ENCODE measurements around the gene NR2E3.

Gene NR2E3

DNA sequence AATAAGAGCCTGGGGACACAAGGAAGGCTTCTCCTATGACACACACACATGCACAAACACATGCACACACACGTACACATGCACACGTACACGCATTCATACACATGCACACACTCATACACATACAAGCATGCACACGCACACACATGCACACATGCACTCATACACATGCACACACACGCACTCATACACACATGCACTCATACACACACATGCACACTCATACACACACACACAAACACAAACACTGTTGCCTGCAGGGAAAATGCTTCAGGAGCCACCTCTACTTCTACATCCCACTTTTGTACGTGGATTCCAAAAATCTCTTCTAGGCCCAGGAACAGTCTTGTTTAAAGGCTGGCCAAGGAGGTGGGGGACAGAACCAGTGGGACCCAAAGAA, 20.7 kb upstream of the NR2E3 start:
- H3K4me3 ChIP-seq (ENCODE audit: low read depth, low read length), result no peak overlapping the region
- in situ Hi-C loops (cut with HindIII; ENCODE audit: low sequenced_read_pairs), result no loop called here
- no peak for DNase-seq (ENCODE audit: low read depth)
- TF ChIP-seq, protein P1, sequence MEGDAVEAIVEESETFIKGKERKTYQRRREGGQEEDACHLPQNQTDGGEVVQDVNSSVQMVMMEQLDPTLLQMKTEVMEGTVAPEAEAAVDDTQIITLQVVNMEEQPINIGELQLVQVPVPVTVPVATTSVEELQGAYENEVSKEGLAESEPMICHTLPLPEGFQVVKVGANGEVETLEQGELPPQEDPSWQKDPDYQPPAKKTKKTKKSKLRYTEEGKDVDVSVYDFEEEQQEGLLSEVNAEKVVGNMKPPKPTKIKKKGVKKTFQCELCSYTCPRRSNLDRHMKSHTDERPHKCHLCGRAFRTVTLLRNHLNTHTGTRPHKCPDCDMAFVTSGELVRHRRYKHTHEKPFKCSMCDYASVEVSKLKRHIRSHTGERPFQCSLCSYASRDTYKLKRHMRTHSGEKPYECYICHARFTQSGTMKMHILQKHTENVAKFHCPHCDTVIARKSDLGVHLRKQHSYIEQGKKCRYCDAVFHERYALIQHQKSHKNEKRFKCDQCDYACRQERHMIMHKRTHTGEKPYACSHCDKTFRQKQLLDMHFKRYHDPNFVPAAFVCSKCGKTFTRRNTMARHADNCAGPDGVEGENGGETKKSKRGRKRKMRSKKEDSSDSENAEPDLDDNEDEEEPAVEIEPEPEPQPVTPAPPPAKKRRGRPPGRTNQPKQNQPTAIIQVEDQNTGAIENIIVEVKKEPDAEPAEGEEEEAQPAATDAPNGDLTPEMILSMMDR (IDR thresholded peaks at IDR 0.05; ENCODE audit: low read depth, low read length, missing control alignments), result no peak

DNA sequence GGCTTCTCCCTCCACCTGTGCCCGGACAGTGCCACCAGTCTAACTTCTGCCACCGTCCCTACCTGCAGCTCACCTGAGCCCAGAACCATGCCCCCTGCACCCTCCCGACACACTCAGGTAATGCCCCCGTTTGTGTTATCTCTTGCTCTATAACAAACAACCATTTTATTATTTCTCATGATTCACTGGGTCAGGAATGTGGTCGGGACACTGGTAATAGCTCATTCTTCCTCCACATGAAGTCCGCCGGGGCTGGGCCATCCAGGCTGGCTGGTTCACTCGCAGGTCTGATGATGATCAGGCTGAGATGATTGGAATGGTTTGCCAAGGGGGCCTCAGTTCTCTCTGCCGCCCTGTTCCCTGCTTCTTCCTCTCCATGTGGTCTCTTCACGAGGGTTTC, 20.3 kb upstream of the NR2E3 start:
- in situ Hi-C loops (cut with HindIII; ENCODE audit: low sequenced_read_pairs), result no loop called here
- no peak for DNase-seq (ENCODE audit: low read depth)
- TF ChIP-seq, protein P1 (IDR thresholded peaks at IDR 0.05; ENCODE audit: low read depth, low read length, missing control alignments), result no peak

DNA sequence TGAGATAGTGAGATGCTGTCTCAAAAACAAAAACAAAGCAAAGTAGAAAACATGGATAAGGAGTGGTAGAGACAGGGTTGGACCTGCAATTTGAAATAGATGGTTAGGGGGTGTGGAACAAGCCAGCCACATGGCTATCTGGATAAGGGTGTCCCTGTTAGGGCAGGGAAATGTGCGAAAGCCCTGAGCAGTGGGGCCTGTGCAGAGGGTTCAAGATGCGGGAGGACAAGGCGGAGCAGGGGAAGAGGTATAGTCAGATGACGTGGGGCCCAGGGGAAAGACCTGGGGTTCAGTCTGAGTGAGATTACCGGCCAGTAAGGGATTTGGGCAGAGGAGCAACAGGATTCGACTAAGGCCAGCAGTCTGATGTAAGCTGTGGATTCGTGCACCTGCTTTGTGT, 18.4 kb upstream of the NR2E3 start:
- TF ChIP-seq, protein P1 (IDR thresholded peaks at IDR 0.05; ENCODE audit: low read depth, low read length, missing control alignments), result no peak
- no peak overlapping the region for H3K4me3 ChIP-seq (ENCODE audit: low read depth, low read length)
- in situ Hi-C loops (cut with HindIII; ENCODE audit: low sequenced_read_pairs), result no loop called here
- no peak for DNase-seq (ENCODE audit: low read depth)

More for the DNA sequence above, 20.3 kb upstream of the NR2E3 start:
- H3K4me3 ChIP-seq (ENCODE audit: low read depth, low read length), result no peak overlapping the region

DNA sequence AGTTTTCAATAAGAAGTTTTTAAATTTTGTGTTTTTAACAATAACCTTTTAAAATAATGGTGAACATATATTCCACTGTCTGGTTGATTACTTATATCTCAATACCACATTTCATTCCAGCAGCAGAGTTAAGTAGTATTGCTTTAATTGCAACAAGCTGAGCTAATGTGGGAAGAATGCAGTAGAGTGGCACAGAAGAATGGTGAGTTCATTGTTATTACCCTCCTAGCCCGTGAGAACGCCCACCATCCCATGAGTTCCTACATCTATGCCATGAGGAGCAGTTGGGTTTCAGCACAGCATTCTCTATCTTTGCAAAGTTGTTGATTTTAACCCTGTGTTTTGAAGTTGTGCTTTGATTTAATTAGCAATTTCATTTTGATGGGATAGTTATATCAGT, 17.8 kb upstream of the NR2E3 start:
- H3K4me3 ChIP-seq (ENCODE audit: low read depth, low read length), result no peak overlapping the region
- in situ Hi-C loops (cut with HindIII; ENCODE audit: low sequenced_read_pairs), result no loop called here
- TF ChIP-seq, protein P1 (IDR thresholded peaks at IDR 0.05; ENCODE audit: low read depth, low read length, missing control alignments), result no peak
- no peak for DNase-seq (ENCODE audit: low read depth)

DNA sequence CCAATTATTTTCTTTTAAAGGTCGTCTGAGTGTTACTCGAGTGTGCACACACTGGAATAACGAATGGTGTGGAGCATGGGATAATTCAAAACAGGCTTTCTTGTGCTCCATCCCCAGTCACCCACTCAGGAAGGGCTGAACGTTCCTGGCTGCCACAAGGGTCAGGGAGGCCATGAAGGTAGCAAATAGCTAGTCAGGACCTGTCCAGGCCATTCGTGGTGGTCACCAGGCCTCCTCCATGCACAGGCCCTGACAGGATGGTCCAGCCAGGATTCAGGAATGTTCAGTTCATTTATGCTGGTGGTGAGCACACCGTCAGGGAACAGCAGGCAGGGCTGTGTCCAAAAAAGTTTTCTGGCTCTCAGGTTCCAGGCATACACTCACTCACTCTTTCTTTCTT, 11.7 kb upstream of the NR2E3 start:
- no peak for DNase-seq (ENCODE audit: low read depth)
- in situ Hi-C loops (cut with HindIII; ENCODE audit: low sequenced_read_pairs), result no loop called here
- TF ChIP-seq, protein P1 (IDR thresholded peaks at IDR 0.05; ENCODE audit: low read depth, low read length, missing control alignments), result no peak
- no peak overlapping the region for H3K4me3 ChIP-seq (ENCODE audit: low read depth, low read length)

DNA sequence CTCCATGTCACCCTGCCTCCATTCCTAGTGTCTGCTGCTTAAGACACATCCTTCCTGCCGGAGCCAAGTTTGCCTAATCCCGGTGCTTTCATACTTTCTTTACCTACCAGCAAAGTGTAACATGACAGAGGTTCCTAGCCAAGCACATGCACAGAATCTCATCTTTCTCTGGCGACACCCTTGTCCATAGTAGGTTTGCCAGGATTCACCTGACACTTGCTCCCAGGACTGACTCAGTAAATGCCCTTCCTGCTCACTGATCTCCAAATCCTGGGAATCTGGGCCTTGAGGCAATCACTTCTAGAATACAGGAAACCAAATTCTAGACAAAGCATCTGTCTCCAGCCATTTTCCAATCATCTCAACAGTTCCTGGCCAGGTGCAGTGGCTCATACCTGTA, 10.2 kb upstream of the NR2E3 start:
- in situ Hi-C loops (cut with HindIII; ENCODE audit: low sequenced_read_pairs), result no loop called here
- no peak for DNase-seq (ENCODE audit: low read depth)

More for the DNA sequence above, 10.2 kb upstream of the NR2E3 start:
- no peak overlapping the region for H3K4me3 ChIP-seq (ENCODE audit: low read depth, low read length)
- TF ChIP-seq, protein P1 (IDR thresholded peaks at IDR 0.05; ENCODE audit: low read depth, low read length, missing control alignments), result no peak

All from astrocyte of the cerebellum (primary cell).